Measurements from ENCODE around the gene MCM5.
"Not testable (repeated sequence)": the region's sequence is repeated elsewhere in the genome, so short reads cannot be mapped to it uniquely, and the experiment has no call there.

MCM5 gene

GRCh38 chr22:35431483-35432227 is 31.7 kb downstream of the MCM5 start:
- no peak for DNase-seq (ENCODE audit: low read depth, low spot score)

DNA sequence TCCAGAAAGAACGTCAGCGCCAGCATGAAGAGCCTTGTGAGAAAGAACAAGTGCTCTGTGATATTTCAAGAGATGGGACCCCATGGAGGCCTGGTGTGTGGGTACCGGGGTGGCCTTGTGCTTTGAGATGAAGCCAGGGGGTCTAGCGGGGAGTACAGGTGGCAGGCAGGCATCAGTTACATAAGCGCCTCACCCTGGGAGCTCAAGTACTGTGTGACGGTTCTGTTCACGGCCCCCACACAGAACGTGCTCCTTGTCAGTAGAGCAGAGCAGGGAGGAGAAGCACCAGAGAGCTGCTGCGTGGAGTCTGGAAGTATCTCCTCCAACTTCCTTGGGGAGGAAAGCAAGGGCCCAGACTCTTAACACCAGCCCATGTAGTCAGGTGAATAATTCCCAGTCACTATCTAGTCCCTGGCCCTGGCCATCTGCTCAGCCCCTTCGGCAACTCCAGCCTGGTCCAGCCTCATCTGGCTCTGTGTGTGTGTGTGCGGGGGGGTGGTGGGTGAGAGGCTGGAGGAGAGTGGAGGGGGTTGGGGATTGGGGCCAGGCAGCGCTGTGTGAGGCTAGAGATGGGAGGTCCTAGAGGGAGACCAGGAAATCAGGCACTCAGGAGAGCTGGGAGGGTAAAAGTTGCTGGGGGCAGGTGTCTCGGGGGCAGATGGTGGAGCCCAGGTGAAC is 32.4 kb downstream of the MCM5 start:
- no peak for DNase-seq (ENCODE audit: low read depth, low spot score)

DNA sequence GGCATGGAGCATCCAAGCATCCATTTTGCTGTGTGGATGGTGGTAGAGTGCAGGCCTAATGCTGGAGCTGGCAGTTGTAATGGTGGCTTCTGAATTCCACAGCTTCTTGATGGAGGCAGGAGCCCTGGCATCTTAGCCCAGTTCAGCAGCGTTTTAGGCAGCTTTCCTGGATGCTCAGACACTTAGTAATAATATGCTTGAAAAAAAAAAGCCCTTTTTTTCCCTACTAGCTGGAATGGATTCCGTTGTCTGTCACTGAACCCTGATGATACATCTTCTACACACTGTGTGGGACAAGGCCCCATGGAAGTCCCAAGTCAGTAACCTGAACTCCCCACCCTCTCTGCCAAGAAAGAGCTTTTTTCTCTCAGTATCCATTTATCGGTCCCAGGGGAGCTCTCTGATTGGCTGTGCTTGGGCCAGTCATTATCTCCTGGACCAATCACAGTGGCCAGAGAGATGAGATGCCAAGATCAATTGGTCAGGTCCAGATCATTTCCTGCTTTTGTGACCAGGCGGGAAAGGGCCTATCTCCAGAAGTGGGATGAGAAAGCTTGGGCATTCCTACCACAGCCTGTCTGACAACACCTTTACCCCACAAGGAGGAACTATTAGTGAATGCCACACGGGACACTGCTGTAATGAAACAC is 34.2 kb downstream of the MCM5 start:
- no peak for DNase-seq (ENCODE audit: low read depth, low spot score)

DNA sequence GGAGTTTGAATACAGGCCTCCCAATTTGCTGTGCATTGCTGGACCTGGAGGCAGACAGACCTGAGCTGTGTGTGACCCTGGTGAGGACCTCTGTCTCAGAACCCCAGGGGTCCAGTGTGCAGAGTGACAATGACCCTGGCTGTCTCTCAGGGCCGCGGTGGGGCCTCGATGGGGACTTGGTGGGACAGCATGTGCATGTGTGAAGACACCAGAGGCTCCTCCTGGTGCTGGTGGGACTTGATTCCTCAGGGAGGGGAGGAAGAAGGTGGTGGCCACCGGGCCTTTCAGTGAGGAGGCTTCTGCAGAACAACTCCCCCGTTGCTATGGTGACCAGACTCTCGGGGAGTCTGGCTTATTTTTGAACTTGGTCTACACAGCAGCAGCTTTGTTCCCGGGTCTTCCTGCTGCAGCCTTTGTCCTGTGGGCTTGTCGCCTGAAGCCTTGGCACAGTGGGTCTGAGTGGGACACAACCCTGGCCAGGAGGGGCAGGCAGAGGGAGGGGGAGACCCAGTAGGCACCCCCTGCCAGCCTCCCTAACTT is 35.3 kb downstream of the MCM5 start:
- no peak for DNase-seq (ENCODE audit: low read depth, low spot score)

GRCh38 chr22:35436421-35436820 is 36.5 kb downstream of the MCM5 start:
- no peak for DNase-seq (ENCODE audit: low read depth, low spot score)

- no peak for DNase-seq (ENCODE audit: low read depth, low spot score)
Measured at GRCh38 chr22:35437049-35437448, 37.1 kb downstream of the MCM5 start.

GRCh38 chr22:35438673-35439364 is 38.9 kb downstream of the MCM5 start:
- not testable (repeated sequence) for DNase-seq (ENCODE audit: low read depth, low spot score)

DNA sequence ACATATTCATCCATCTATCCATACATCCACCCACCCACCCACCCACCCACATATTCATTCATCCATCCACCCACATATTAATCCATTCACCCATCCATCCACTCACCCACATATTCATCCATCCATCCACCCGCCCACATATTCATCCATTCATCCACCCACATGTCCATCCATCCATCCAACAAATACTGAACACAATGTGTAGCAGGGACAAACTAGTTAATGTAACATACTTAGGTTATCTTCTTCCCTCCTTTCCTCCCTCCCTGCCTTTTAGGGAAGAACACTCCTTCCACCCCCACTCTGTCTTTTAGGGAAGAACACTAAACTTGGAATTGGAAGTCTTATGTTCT is 39.4 kb downstream of the MCM5 start:
- DNase-seq (ENCODE audit: low read depth, low spot score), result no peak

GRCh38 chr22:35440129-35440528 is 40.2 kb downstream of the MCM5 start:
- DNase-seq (ENCODE audit: low read depth, low spot score), result no peak

- no peak for DNase-seq (ENCODE audit: low read depth, low spot score)
Measured at GRCh38 chr22:35441489-35442100, 41.7 kb downstream of the MCM5 start.

GRCh38 chr22:35442471-35442870 is 42.5 kb downstream of the MCM5 start:
- DNase-seq (ENCODE audit: low read depth, low spot score), result no peak

GRCh38 chr22:35443338-35443737 is 43.4 kb downstream of the MCM5 start:
- DNase-seq (ENCODE audit: low read depth, low spot score), result no peak

DNA sequence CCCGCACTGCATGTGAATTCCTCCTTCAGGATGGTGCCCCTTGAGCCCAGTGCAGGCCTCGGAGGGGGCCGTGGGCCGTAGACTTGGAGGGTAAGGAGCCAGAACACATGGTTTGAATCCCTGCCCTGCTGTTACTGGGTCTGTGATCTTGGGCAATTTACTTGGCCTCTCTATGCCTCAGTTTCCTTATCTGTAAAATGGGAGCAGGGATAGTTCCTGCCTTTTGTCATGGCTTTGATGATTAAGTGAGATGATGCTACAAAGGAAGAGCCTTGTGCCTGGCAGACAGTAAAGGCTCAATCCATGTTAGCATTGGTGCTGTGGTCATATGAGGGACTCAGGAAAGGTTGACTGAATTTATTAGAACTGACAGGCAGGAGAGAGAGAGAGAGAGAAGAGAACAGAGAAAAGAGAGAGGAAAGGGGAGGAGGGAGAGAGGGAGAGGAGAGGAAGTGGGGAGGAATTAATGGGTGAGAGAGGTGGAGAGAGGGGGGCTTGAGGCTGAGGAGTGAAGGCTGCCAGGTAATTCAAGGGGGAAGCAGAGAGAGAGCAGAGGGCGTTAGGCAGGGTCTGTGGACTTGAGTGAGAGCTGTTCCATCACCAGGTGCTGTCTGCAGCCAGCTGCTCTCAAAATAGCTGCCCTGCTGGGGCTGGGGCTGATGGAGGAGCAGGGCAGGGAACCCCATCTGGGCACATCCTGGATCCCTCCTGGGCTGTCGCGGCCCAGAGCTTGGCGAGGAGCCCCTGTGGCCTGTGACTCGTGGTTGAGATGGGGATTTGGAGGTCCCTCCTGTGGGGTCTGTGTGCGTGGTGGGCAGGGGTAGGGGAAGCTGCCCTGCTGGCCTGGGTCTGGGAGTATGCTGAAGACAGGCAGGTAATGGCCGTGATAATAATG is 44.1 kb downstream of the MCM5 start:
- no peak for DNase-seq (ENCODE audit: low read depth, low spot score)

GRCh38 chr22:35444685-35445399 is 44.9 kb downstream of the MCM5 start:
- no peak for DNase-seq (ENCODE audit: low read depth, low spot score)

- DNase-seq (ENCODE audit: low read depth, low spot score), result no peak
Measured at GRCh38 chr22:35445933-35446332, 46.0 kb downstream of the MCM5 start.

DNA sequence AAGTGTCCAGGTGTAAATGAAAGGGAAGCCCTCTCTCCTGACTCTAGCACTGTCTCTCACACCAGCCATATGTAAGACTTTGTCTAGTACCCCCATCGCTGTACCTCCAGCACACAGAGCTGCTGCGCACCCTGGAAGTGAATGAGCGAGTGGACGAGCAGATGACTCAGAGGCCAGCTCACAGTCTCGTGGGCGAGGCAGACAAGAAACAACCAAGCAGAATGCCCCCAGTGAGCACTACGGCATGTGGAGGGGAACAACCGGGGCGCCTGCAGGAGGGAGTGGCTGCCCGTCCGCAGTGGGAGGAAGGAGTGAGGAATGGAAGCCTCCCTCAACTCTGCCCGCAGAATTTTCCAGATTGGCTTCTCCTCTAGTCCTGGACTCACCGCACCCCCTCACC is 46.4 kb downstream of the MCM5 start:
- DNase-seq (ENCODE audit: low read depth, low spot score), result peak; percentile 54

DNA sequence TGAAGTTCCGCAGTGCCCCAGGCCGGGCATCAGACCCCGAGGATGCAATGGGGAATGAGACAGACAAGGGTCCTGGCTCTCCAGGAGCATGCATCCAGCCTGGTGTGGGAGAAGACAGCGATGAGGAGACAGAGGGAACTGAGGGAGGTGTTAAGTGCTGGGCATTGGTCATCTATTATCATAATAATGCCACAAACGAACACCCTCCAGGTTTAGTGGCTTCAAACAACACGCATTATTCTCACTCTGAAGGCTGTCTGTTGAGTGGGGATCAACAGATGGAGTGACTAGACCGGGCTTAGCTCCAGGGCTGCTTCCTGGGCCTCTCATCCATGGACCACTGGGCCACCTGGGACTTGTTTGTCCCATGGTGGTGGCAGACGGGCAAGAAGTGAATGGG is 48.6 kb downstream of the MCM5 start:
- DNase-seq (ENCODE audit: low read depth, low spot score), result no peak

DNA sequence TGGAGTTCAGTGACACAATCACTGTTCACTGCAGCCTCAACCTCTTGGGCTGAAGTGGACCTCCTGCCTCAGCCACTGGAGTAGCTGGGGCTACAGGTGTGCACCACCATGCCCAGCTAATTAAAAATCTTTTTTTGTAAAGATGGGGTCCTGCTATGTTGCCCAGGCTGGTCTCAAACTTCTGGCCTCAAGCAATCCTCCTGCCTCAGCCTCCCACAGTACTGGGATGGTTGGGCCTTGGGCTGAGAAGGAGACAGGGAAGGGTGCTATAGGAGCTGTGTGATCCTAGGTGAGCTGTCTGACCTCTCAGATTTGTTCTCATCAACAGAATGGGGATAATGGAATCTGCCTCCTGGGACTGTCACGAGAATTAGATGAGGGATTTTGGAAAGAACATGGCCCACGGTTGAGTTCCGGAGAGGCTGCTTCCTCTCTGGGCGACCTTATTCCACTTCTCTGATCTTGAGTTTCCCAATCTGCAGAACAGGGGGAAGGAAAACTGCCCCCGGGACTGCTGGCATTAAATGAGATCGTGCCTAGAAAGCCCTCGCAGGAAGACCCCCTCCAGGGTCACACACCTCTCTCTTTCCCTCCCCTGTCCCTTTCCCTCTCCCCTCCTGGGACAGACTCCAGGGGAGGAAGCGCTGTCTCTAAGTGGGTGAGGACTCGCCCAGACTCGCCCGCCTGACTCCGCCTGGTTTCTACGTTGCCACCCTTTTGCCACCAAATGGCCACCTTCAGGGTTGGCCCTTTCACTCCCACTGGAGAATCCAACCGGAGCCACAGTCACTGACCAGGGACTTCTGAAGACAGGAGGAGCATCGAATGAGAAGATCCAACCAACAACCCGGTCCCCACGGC is 50.1 kb downstream of the MCM5 start:
- no peak for DNase-seq (ENCODE audit: low read depth, low spot score)

Data from smooth muscle cell of the brain vasculature (primary cell).